Stomach (tissue), 9 donors: Measurements from ENCODE around the gene CYFIP1. TPM values are rescaled to one million over a fixed set of nuclear protein-coding genes. Genes with fewer than 3 reads are reported as not detected.

Experiments
- DNase-seq, 2 donors: peaks; one replicate each; pipeline versions ENCODE4 v3.0.0 to v3.0.0-alpha.2; 2013 to 2019
- H3K27ac ChIP-seq, 5 donors: fragments of 200-600 bp in 4 of 5; sonication (generic) in 4 of 5; one replicate each; pipeline ENCODE4 v1.5.1; 2013 to 2019; ENCODE audit warnings: mild to moderate bottlenecking in 1 of 5, moderate library complexity in 1 of 5
- H3K27me3 ChIP-seq, 3 donors: fragments of 200-600 bp; sonication (generic); one replicate each; pipeline ENCODE4 v1.5.1; 2017 to 2019; ENCODE audit warnings: mixed run types in 1 of 3
- H3K36me3 ChIP-seq, 4 donors: fragments of 200-600 bp; sonication (generic); 1 replicate in 3 of 4; 2 replicates in 1 of 4; pipeline ENCODE4 v1.5.1; 2016 to 2019
- H3K4me1 ChIP-seq, 4 donors: fragments of 200-600 bp; sonication (generic); one replicate each; pipeline ENCODE4 v1.5.1; 2016 to 2019
- H3K4me3 ChIP-seq, 4 donors: fragments of 200-600 bp; sonication (generic) in 3 of 4; one replicate each; pipeline ENCODE4 v1.5.1; 2016 to 2019; ENCODE audit warnings: mild to moderate bottlenecking in 1 of 4
- H3K9me3 ChIP-seq, 4 donors: fragments of 200-600 bp; sonication (generic); one replicate each; pipeline ENCODE4 v1.5.1; 2016 to 2019
- CTCF ChIP-seq, 7 experiments: fragments of 450-650 bp in 4 of 7; fragments of 200-600 bp in 3 of 7; sonication (generic) in 3 of 7; IDR thresholded peaks; one replicate each; pipeline ENCODE4 v1.5.1; 2016 to 2019; ENCODE audit warnings: antibody characterized with exemption in 7 of 7, control low read depth in 2 of 7, mild to moderate bottlenecking in 1 of 7
- EP300 ChIP-seq: sonication (generic); formaldehyde crosslinking; IDR thresholded peaks from one replicate; pipeline ENCODE4 v1.6.1; 2017; ENCODE audit warnings: antibody characterized with exemption
- POLR2A ChIP-seq, 4 donors: fragments of 450-650 bp; IDR thresholded peaks; one replicate each; pipeline ENCODE4 v1.6.1; 2016; ENCODE audit warnings: antibody characterized with exemption in 4 of 4, control low read depth in 2 of 4, mild to moderate bottlenecking in 1 of 4, moderate library complexity in 1 of 4
- POLR2AphosphoS5 ChIP-seq, 3 donors: sonication (generic); formaldehyde crosslinking; IDR thresholded peaks; one replicate each; pipeline ENCODE4 v1.6.1; 2016; ENCODE audit warnings: antibody characterized with exemption in 3 of 3
- WGBS, 5 donors: extraction: QIAGEN DNeasy Blood & Tissue Kit in 3 of 5; methylation state at CpG; one replicate each; pipeline versions ENCODE4 v1.1.5 to v1.1.7; 2013 to 2018; 5-methylcytosine and 5-hydroxymethylcytosine counted together
- intact Hi-C: fragments of 100-400 bp; cut with DNase I; formaldehyde crosslinking; loops from one replicate; pipeline ENCODE4 v1.15.1; 2023; ENCODE audit warnings: low total_unique reads
- polyA plus RNA-seq, 3 donors: library from polyadenylated mRNA; stranded (reverse); fragments of 200-250 nt; gene quantifications; one replicate each; pipeline ENCODE4 v1.2.3, GENCODE V29; 2013
- total RNA-seq, 5 donors: library from RNA; depleted of rRNA; stranded (reverse); fragments of >200 nt; gene quantifications; one replicate each; pipeline versions ENCODE4 v1.1.0 to v1.2.3, GENCODE V29; 2014 to 2016
- donor health status: healthy with polysubstance abuse.
- donor health status: Bipolar disorder and iron deficiency.
- donor health status: healthy.

Gene CYFIP1
- total and polyA plus RNA-seq, 8 donors, result 21.8 to 214 (median 61.6) TPM

GRCh38 chr15:22908830-22909229, 71.3 kb downstream of the CYFIP1 start:
- WGBS, 5 donors, result 78 to 90% (median 82%) methylated on average over 9 of the region's 9 CpGs
- H3K9me3 ChIP-seq, result no peaks in the 10 kb centered on the region
- H3K4me1 ChIP-seq, result no peaks in the 10 kb centered on the region
- no peak for TF ChIP-seq POLR2A (IDR thresholded peaks at IDR 0.05)
- TF ChIP-seq POLR2AphosphoS5 (IDR thresholded peaks at IDR 0.05), result no peak
- TF ChIP-seq EP300, result no peak
- TF ChIP-seq CTCF (IDR thresholded peaks at IDR 0.05), result no peak
- peaks cover 71 to 98% (median 96%) of the 10 kb centered on the region in 4 donors for H3K36me3 ChIP-seq
- intact Hi-C loops, result no loop called here
- H3K27ac ChIP-seq, result no peak overlapping the region
- DNase-seq, result no peak
- H3K4me3 ChIP-seq, result no peak overlapping the region
- no peaks in the 10 kb centered on the region for H3K27me3 ChIP-seq

GRCh38 chr15:22907161-22907950, 72.8 kb downstream of the CYFIP1 start:
- Histone ChIP-seq H3K27ac (no peak overlapping the region), H3K36me3 (peaks cover 74 to 99% (median 98%) of the 10 kb centered on the region in 4 donors), H3K9me3 (no peaks in the 10 kb centered on the region), H3K4me1 (no peaks in the 10 kb centered on the region), H3K27me3 (no peaks in the 10 kb centered on the region), H3K4me3 (no peak overlapping the region)
- no peak for DNase-seq
- intact Hi-C loops, result no loop called here
- no peak for TF ChIP-seq CTCF (IDR thresholded peaks at IDR 0.05)
- TF ChIP-seq POLR2AphosphoS5 (IDR thresholded peaks at IDR 0.05), result no peak
- no peak for TF ChIP-seq EP300
- TF ChIP-seq POLR2A (IDR thresholded peaks at IDR 0.05), result no peak
- 90 to 97% (median 91%) methylated on average over 15 to 16 of the region's 16 CpGs for WGBS, 5 donors

DNA sequence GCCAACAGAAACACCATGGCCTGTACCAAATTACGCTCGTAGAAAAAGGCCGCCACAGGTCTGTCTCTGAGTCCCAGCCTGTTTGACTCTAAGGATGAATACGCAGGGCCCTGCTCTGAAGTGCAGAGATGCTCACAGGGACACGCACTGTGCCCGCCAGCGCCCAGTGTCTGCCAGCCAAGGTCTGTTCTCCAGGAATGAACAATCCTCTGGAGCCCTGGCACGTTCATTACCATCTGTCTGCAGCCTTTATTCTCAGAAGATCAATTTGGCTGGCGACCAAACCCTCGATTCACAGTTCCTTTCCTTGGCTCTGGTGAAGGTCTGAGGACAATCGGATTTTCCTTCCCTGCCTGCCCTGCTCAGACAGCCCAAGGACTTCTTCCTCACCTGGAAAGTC, 75.4 kb downstream of the CYFIP1 start:
- intact Hi-C loops, result no loop called here
- no peaks in the 10 kb centered on the region for H3K4me1 ChIP-seq
- no peaks in the 10 kb centered on the region for H3K27me3 ChIP-seq
- no peak overlapping the region for H3K4me3 ChIP-seq
- WGBS, 5 donors, result 85 to 88% (median 86%) methylated on average over 11 of the region's 11 CpGs
- no peaks in the 10 kb centered on the region for H3K9me3 ChIP-seq
- DNase-seq, result peak in 1 of 2 donors; percentile 36
- H3K27ac ChIP-seq, result no peak overlapping the region
- TF ChIP-seq EP300, result no peak
- TF ChIP-seq POLR2A (IDR thresholded peaks at IDR 0.05), result no peak
- TF ChIP-seq CTCF (IDR thresholded peaks at IDR 0.05), result no peak
- TF ChIP-seq POLR2AphosphoS5 (IDR thresholded peaks at IDR 0.05), result no peak
- peaks cover 66 to 99% (median 98%) of the 10 kb centered on the region in 4 donors for H3K36me3 ChIP-seq

GRCh38 chr15:22903961-22904534, 76.1 kb downstream of the CYFIP1 start:
- intact Hi-C loops, result no loop called here
- Histone ChIP-seq H3K27me3 (no peaks in the 10 kb centered on the region), H3K9me3 (no peaks in the 10 kb centered on the region), H3K4me1 (no peaks in the 10 kb centered on the region), H3K36me3 (peaks cover 64 to 99% (median 98%) of the 10 kb centered on the region in 4 donors), H3K4me3 (no peak overlapping the region), H3K27ac (no peak overlapping the region)
- WGBS, 5 donors, result 77 to 88% (median 85%) methylated on average over 11 to 19 of the region's 19 CpGs
- peak; percentile 37 to 80 for DNase-seq
- TF ChIP-seq POLR2AphosphoS5 (IDR thresholded peaks at IDR 0.05) (no peak), POLR2A (IDR thresholded peaks at IDR 0.05) (no peak), EP300 (no peak), CTCF (IDR thresholded peaks at IDR 0.05) (no peak)
